SIG-M5 treated with dmso at 0.1 percent for 504 hours (cell line): ENCODE data around the gene TIAM1.
A peak's percentile ranks its signal among the peaks of the same experiment; 100 is the strongest.

ENCODE experiments used
- DNase-seq: peaks from one replicate; lab custom pipeline; 2025; ENCODE audit not compliant: unreplicated experiment; lab: John Stamatoyannopoulos, UW

Gene TIAM1

GRCh38 chr21:31099122-31099521 lies 244.9 kb downstream of the TIAM1 start:
- no peak for DNase-seq

- peak; percentile 77 for DNase-seq
Measured at GRCh38 chr21:31098576-31099005, 245.5 kb downstream of the TIAM1 start.

DNA sequence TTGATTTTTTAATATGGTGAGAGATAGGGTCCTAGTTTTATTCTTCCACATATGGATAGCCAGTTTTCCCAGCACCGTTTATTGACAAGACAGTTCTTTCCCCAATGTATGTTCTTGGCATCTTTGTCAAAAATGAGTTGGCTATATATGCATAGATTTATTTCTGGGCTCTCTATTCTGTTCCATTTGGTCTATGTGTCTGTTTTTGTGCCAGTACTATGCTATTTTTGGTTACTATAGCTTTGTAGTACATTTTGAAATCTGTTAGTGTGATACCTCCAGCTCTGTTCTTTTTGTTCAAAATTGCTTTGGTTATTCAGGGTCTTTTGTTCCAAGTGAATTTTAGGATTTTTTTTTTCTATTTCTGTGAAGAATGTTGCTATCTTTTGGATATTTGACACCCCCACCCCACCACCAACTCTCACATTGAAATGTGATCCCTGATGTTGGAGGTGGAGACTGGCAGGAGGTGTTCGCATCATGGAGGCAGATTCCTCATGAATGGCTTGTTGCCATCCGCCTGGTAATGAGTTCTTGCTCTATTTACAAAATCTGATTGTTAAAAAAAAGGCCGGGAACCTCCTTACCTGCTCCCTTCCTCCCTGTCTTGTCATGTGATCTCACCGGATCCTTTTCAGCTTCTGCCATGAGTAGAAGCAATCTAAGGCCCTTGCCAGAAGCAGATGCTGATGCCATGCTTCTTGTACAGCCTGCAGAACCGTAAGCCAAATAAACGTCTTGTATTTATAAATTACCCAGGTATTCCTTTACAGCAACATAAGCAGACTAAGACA lies 251.0 kb downstream of the TIAM1 start:
- DNase-seq, result no peak

DNA sequence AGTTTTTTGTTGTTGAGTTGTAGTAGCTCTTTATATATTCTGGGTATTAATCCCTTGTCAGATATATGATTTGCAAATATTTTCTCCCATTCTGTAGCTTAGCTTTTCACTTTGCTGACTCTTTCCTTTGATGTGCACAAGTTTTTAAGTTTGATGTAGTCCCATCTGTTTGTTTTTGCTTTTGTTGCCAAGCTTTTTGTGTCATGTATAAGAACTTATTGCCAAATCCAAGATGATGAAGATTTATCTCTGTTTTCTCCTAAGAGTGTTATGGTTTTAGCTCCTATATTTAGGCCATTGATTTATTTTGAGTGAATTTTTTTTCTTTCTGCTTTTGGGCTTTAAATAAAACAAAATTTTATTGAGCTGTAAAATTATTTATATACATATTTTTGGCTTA lies 253.7 kb downstream of the TIAM1 start:
- DNase-seq, result no peak

DNA sequence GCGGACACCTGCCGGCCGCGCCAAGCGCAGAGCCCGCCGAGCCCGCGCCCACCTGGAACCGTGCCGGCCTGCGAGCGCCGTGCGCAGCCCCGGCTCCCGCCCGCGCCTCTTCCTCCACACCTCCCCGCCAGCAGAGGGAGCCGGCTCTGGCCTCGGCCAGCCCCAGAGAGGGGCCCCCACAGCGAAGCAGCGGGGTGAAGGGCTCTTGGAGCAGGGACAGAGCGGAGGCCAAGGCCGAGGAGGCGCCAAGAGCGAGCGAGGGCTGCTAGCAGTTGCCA lies 255.6 kb downstream of the TIAM1 start:
- DNase-seq, result no peak

DNA sequence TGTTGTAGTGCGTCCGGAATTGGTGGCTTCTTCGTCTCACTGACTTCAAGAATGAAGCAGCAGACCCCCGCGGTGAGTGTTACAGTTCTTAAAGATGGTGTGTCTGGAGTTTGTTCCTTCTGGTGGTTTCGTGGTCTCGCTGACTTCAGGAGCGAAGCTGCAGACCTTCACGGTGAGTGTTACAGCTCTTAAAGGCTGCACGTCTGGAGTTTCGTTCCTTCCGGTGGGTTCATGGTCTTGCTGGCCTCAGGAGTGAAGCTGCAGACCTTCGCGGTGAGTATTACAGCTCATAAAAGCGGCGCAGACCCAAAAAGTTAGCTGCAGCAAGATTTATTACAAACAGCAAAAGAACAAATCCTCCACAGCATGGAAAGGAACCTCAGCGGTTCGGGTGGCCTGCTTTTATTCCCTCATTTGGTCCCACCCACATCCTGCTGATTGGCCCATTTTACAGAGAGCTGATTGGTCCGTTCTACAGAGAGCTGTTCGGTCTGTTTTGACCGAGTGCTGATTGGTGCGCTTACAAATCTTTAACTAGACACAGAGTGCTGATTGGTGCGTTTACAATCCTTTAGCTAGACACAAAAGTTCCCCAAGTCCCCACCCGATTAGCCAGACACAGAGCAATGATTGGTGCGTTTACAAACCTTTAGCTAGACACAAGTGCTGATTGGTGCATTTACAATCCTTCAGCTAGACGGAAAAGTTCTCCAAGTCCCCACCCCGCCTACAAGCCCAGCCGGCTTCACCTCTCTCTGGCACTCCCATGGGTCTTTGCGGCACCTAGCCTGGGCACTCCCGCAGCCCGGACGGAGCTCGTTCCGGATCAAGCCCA lies 256.2 kb downstream of the TIAM1 start:
- no peak for DNase-seq

- no peak for DNase-seq
Measured at GRCh38 chr21:31084689-31085088, 259.4 kb downstream of the TIAM1 start.

DNA sequence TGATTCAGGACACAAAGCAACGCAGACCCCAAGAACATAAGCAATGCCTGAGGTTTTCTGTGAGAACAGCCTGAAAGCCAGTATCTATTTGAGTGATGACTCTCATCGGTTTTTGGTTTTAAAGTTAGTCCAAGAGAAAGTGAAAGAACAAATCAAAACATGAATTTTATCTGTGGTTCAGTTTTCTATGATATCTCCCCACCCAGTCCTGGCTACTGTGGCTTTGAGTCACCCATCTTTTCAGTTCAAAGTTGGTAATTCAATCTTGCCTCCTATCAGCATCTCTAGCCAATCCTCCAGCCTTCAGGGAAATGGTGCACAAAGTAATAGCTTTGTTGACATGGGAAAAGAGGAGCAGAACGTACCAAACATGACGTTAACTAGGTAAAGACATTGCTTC lies 265.3 kb downstream of the TIAM1 start:
- no peak for DNase-seq

- DNase-seq, result no peak
Measured at GRCh38 chr21:31078216-31078615, 265.8 kb downstream of the TIAM1 start.

- DNase-seq, result no peak
Measured at GRCh38 chr21:31075848-31076247, 268.2 kb downstream of the TIAM1 start.

DNA sequence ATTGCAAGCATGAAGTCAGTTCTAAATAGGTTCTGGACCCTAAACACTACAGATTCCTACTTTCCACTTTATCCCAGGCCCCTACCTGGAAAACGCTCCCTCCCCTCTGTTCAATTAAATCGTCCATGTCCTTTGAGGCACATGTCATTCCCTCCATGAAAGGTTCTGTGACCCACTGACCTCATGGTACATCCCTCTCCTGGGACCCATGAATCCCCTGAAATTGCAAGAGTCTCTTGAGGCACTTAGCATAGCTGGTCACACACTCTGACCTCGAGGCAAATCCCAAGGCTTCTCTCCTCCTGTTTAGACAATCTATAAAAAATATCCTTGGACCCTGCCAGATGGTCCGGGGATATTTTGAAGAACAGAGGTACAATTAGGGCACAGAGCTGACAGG lies 271.5 kb downstream of the TIAM1 start:
- DNase-seq, result no peak
